Mesenchymal stem cell (in vitro differentiated cells and primary cell): ENCODE data around the gene NOSTRIN.
A peak's percentile ranks its signal among the peaks of the same experiment; 100 is the strongest.

Source experiments
- DNase-seq: peaks from one replicate; pipeline ENCODE4 v3.0.0-alpha.2; 2013
- H2AFZ ChIP-seq: one replicate; pipeline ENCODE4 v1.6.1; 2013; ENCODE audit warnings: low read depth, mild to moderate bottlenecking, control low read depth, inconsistent platforms, low read length, moderate library complexity
- H2AK5ac ChIP-seq: 2 replicates; pipeline ENCODE4 v1.6.1; 2013; ENCODE audit warnings: low read length, moderate library complexity, mild to moderate bottlenecking, inconsistent platforms; ENCODE audit not compliant: severe bottlenecking
- H2BK120ac ChIP-seq: one replicate; pipeline ENCODE4 v1.6.1; 2013; ENCODE audit warnings: low read depth, mild to moderate bottlenecking, inconsistent platforms, low read length, moderate library complexity
- H2BK12ac ChIP-seq, 2 experiments: one replicate each; pipeline ENCODE4 v1.6.1; 2013; ENCODE audit warnings: inconsistent platforms in 2 of 2, low read length in 2 of 2, mild to moderate bottlenecking in 2 of 2, moderate library complexity in 2 of 2, control low read depth in 1 of 2
- H2BK15ac ChIP-seq: one replicate; pipeline ENCODE4 v1.6.1; 2013; ENCODE audit warnings: mild to moderate bottlenecking, low read depth, inconsistent platforms; ENCODE audit not compliant: poor library complexity, severe bottlenecking
- H2BK5ac ChIP-seq: 2 replicates; pipeline ENCODE4 v1.6.1; 2013; ENCODE audit warnings: low read depth, mild to moderate bottlenecking, low read length, control low read depth, inconsistent platforms; ENCODE audit not compliant: poor library complexity, severe bottlenecking
- H3K14ac ChIP-seq, 2 experiments: one replicate each; pipeline ENCODE4 v1.6.1; 2013; ENCODE audit warnings: inconsistent platforms in 2 of 2, low read length in 2 of 2, control low read depth in 1 of 2, mild to moderate bottlenecking in 1 of 2, moderate library complexity in 1 of 2
- H3K18ac ChIP-seq, 2 experiments: one replicate each; pipeline ENCODE4 v1.6.1; 2013; ENCODE audit warnings: inconsistent platforms in 2 of 2, low read length in 2 of 2, control low read depth in 1 of 2, low read depth in 1 of 2, mild to moderate bottlenecking in 1 of 2
- H3K23ac ChIP-seq, 2 experiments: one replicate each; pipeline ENCODE4 v1.6.1; 2013; ENCODE audit warnings: inconsistent platforms in 2 of 2, low read length in 2 of 2, mild to moderate bottlenecking in 2 of 2, moderate library complexity in 2 of 2, control low read depth in 1 of 2
- H3K27ac ChIP-seq: 2 replicates; pipeline ENCODE4 v1.5.1; 2013; ENCODE audit warnings: mild to moderate bottlenecking, moderate library complexity, low read length, control low read depth, inconsistent platforms; ENCODE audit not compliant: poor library complexity, severe bottlenecking
- H3K27me3 ChIP-seq, 2 experiments: 2 replicates each; pipeline versions ENCODE4 v1.6.1 to v1.7.0; 2013; ENCODE audit warnings: low read length in 2 of 2, mild to moderate bottlenecking in 2 of 2, moderate library complexity in 2 of 2, control low read depth in 1 of 2, inconsistent platforms in 1 of 2; ENCODE audit not compliant: control insufficient read depth in 1 of 2, insufficient read depth in 1 of 2
- H3K36me3 ChIP-seq, 2 experiments: 2 replicates each; pipeline versions ENCODE4 v1.6.1 to v1.7.0; 2013; ENCODE audit warnings: low read length in 2 of 2, control low read depth in 1 of 2, inconsistent platforms in 1 of 2, low read depth in 1 of 2, mild to moderate bottlenecking in 1 of 2; ENCODE audit not compliant: insufficient read depth in 2 of 2, control insufficient read depth in 1 of 2
- H3K4ac ChIP-seq, 2 experiments: one replicate each; pipeline ENCODE4 v1.6.1; 2013; ENCODE audit warnings: inconsistent platforms in 2 of 2, low read length in 2 of 2, mild to moderate bottlenecking in 2 of 2, moderate library complexity in 2 of 2, control low read depth in 1 of 2, low read depth in 1 of 2
- H3K4me1 ChIP-seq: 2 replicates; pipeline ENCODE4 v1.6.1; 2013; ENCODE audit warnings: low read depth, low read length, control low read depth; ENCODE audit not compliant: control insufficient read depth, insufficient read depth
- H3K4me2 ChIP-seq: 2 replicates; pipeline ENCODE4 v1.6.1; 2013; ENCODE audit warnings: low read length, mild to moderate bottlenecking, inconsistent platforms; ENCODE audit not compliant: poor library complexity, severe bottlenecking
- H3K4me3 ChIP-seq, 2 experiments: 2 replicates each; pipeline versions ENCODE4 v1.5.1 to v1.7.0; 2013; ENCODE audit warnings: low read length in 2 of 2, mild to moderate bottlenecking in 2 of 2, control low read depth in 1 of 2, low read depth in 1 of 2; ENCODE audit not compliant: insufficient read depth in 1 of 2
- H3K79me1 ChIP-seq: replicated peaks from 2 replicates; pipeline ENCODE4 v1.6.1; 2013; ENCODE audit warnings: mild to moderate bottlenecking, control low read depth, low read length, inconsistent platforms; ENCODE audit not compliant: poor library complexity, severe bottlenecking
- H3K9ac ChIP-seq: 2 replicates; pipeline ENCODE4 v1.7.0; 2013; ENCODE audit warnings: mild to moderate bottlenecking, low read length, moderate library complexity
- H3K9me3 ChIP-seq: 2 replicates; pipeline ENCODE4 v1.7.0; 2013; ENCODE audit warnings: mild to moderate bottlenecking, low read length; ENCODE audit not compliant: control insufficient read depth
- H4K8ac ChIP-seq: one replicate; pipeline ENCODE4 v1.6.1; 2013; ENCODE audit warnings: inconsistent platforms, mild to moderate bottlenecking, low read length, moderate library complexity
- H4K91ac ChIP-seq: one replicate; pipeline ENCODE4 v1.6.1; 2013; ENCODE audit warnings: mild to moderate bottlenecking, low read length, inconsistent platforms
- WGBS: methylation state at CpG from one replicate; pipeline ENCODE4 v1.1.7; 2013; ENCODE audit warnings: mixed read lengths; 5-methylcytosine and 5-hydroxymethylcytosine counted together

NOSTRIN gene

GRCh38 chr2:168804214-168804613 is 1.8 kb downstream of the NOSTRIN start:
- Histone ChIP-seq H3K14ac (no peak overlapping the region), H2BK12ac (no peak overlapping the region), H3K4me2 (no peak overlapping the region), H2BK120ac (no peak overlapping the region), H2AK5ac (no peak overlapping the region), H2AFZ (no peak overlapping the region), H3K27me3 (peaks cover 0 to 2% of the 10 kb centered on the region in 2 experiments), H2BK5ac (no peak overlapping the region), H3K36me3 (no peaks in the 10 kb centered on the region), H3K18ac (no peak overlapping the region), H3K4ac (no peak overlapping the region), H3K23ac (no peak overlapping the region), H3K4me1 (no peaks in the 10 kb centered on the region), H4K8ac (no peak overlapping the region), H2BK15ac (no peak overlapping the region), H3K4me3 (no peak overlapping the region), H3K9me3 (no peaks in the 10 kb centered on the region), H3K79me1 (no peaks in the 10 kb centered on the region), H3K9ac (no peak overlapping the region), H4K91ac (no peak overlapping the region), H3K27ac (no peak overlapping the region)
- WGBS = 91% methylated on average over 1 of the region's 3 CpGs
- DNase-seq = no peak

DNA sequence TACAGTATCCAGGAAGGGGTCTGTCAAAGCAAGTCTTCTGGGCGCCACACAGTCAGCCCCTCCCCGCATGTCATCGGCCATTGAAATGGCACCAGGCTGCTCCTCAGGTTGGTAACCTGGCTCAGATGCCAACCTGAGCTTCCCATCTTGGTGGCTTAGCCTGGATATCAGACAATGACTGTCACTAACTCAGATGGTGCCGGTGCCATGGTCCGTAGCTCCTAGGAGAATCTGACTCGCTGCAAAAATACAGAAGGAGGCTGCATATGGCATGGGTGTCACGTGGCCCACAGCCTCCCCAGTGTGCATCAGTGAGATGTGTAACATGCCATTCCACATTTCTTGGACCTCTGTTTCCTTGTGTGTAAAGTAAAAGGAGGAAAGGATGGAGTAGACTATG is 3.2 kb downstream of the NOSTRIN start:
- Histone ChIP-seq H3K4ac (no peak overlapping the region), H3K27ac (no peak overlapping the region), H3K23ac (no peak overlapping the region), H3K27me3 (no peaks in the 10 kb centered on the region), H3K79me1 (no peaks in the 10 kb centered on the region), H2BK120ac (no peak overlapping the region), H3K18ac (no peak overlapping the region), H2BK12ac (peak overlapping the region in 1 of 2 experiments; percentile 59), H2BK15ac (no peak overlapping the region), H3K36me3 (no peaks in the 10 kb centered on the region), H2AFZ (no peak overlapping the region), H3K4me3 (no peak overlapping the region), H4K91ac (no peak overlapping the region), H3K4me1 (no peaks in the 10 kb centered on the region), H3K9me3 (no peaks in the 10 kb centered on the region), H3K4me2 (no peak overlapping the region), H2BK5ac (no peak overlapping the region), H3K14ac (no peak overlapping the region), H3K9ac (no peak overlapping the region), H4K8ac (peak overlapping the region; percentile 0), H2AK5ac (no peak overlapping the region)
- no peak for DNase-seq
- WGBS = 97% methylated on average over 7 of the region's 7 CpGs

GRCh38 chr2:168809537-168809936 is 7.1 kb downstream of the NOSTRIN start:
- no peak overlapping the region for H2BK120ac ChIP-seq
- H3K79me1 ChIP-seq = no peaks in the 10 kb centered on the region
- no peak overlapping the region for H2BK15ac ChIP-seq
- no peak overlapping the region for H3K4ac ChIP-seq
- H3K36me3 ChIP-seq = no peaks in the 10 kb centered on the region
- no peaks in the 10 kb centered on the region for H3K9me3 ChIP-seq
- H3K27ac ChIP-seq = no peak overlapping the region
- no peak overlapping the region for H3K4me3 ChIP-seq
- no peak overlapping the region for H3K18ac ChIP-seq
- no peak overlapping the region for H2AK5ac ChIP-seq
- DNase-seq = no peak
- no peak overlapping the region for H3K4me2 ChIP-seq
- H3K14ac ChIP-seq = no peak overlapping the region
- H2AFZ ChIP-seq = no peak overlapping the region
- H4K91ac ChIP-seq = no peak overlapping the region
- H2BK12ac ChIP-seq = no peak overlapping the region
- no peaks in the 10 kb centered on the region for H3K27me3 ChIP-seq
- no peak overlapping the region for H4K8ac ChIP-seq
- H3K23ac ChIP-seq = no peak overlapping the region
- H2BK5ac ChIP-seq = no peak overlapping the region
- no peak overlapping the region for H3K9ac ChIP-seq
- H3K4me1 ChIP-seq = no peaks in the 10 kb centered on the region

DNA sequence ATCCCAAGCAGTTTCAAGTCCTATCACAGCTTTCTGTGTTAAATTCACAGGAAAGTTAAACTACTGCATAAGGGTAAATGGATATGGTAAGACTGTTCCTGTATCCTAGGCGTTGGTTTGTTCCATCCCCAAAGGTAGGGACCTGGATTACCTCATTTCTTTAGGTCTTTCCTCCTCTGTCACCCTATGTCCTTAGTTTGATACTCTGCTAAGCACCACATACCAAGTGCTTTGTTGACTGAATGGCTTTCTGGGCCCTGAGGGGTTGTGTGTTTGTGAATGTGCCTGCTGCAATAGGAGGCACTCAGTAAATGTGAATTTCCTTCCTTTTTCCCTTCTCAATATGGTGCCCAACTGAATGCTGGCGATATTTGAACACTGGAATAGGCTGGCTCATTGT is 7.8 kb downstream of the NOSTRIN start:
- Histone ChIP-seq H4K91ac (no peak overlapping the region), H3K9ac (no peak overlapping the region), H2BK120ac (no peak overlapping the region), H2BK12ac (no peak overlapping the region), H3K18ac (no peak overlapping the region), H3K4me1 (no peaks in the 10 kb centered on the region), H3K27me3 (no peaks in the 10 kb centered on the region), H2BK5ac (no peak overlapping the region), H2AFZ (no peak overlapping the region), H3K4me3 (no peak overlapping the region), H3K14ac (no peak overlapping the region), H3K27ac (no peak overlapping the region), H2AK5ac (no peak overlapping the region), H4K8ac (no peak overlapping the region), H2BK15ac (no peak overlapping the region), H3K4ac (no peak overlapping the region), H3K36me3 (no peaks in the 10 kb centered on the region), H3K9me3 (no peaks in the 10 kb centered on the region), H3K23ac (no peak overlapping the region), H3K4me2 (no peak overlapping the region), H3K79me1 (no peaks in the 10 kb centered on the region)
- 100% methylated on average over 2 of the region's 2 CpGs for WGBS
- DNase-seq = no peak
